ENCODE data around the gene GKN2. TPM values are rescaled to one million over a fixed set of nuclear protein-coding genes. Genes with fewer than 3 reads are reported as not detected.
"Not testable (repeated sequence)": the region's sequence is repeated elsewhere in the genome, so short reads cannot be mapped to it uniquely, and the experiment has no call there.

The GKN2 gene
- total RNA-seq, 1 experiment from 2014 or later, result not detected

DNA sequence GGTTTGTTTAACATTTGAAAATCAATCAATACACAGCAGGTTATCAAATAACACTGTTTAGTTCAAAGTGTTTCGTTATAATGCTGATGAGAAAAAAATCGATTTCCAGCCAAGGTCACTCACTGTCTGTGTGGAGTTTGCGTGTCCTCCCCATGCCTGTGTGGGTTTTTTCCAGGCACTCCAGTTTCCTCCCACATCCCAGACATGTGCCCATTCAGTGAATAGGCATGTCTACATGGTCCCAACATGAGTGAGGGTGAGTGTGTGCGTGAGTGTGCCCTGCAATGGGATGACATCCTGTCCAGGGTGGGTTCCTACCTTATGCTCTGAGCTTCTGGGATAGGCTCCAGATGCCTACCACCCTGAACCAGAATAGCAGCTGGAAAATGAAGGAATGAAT is 8.7 kb upstream of the GKN2 start:
- no peak for DNase-seq (ENCODE audit: low read depth)

DNA sequence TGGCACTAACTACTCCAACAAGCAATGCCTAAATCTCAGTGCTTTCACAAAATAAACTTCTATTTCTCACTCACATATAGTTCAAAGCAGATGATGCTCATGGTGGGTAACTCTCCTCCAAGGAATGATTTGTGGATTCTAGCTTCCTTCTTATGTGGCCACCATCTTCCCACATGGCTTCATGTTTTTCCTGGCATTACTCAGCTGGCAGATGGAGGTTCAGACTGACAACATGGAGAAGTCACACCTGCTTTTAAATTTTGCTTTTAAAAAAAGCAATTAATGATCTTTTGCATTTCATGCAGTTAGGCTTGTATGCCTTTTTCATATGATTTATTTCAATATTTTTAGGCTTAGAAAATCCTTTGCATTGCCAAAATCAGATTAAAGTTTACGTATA is 6.3 kb upstream of the GKN2 start:
- DNase-seq (ENCODE audit: low read depth), result no peak

DNA sequence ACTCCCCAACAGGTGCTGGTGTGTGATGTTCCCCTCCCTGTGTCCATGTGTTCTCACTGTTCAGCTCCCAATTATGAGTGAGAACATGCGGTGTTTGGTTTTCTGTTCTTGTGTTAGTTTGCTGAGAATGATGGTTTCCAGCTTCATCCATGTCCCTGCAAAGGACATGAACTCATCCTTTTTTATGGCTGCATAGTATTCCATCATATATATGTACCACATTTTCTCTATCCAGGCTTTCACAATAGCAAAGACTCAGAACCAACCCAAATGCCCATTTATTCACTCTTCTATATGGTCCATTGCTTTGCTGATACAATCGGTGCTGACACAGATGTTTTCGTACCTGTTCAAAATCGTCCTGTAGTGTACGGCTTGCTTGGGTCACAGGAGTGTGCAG is 2.7 kb upstream of the GKN2 start:
- not testable (repeated sequence) for DNase-seq (ENCODE audit: low read depth)

DNA sequence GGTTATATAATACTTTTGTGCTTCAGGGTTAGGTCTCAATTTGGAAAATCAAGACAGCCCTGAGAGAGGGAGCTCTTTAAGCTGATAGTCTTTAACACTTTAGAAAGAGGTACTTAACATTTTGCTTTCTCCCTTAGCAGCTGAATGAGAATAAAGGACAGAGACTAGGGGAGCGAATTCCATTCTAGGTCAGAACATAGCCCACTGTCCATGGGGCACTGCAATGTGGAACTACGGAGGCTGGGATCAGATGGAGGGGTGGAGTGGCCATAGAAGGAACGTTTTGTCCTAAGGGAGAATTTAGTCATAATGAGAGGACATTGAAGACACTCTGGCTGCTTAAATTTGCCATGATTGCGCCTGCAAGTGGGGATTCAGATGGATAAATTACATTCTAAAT is 794 bp downstream of the GKN2 start:
- DNase-seq (ENCODE audit: low read depth), result no peak

DNA sequence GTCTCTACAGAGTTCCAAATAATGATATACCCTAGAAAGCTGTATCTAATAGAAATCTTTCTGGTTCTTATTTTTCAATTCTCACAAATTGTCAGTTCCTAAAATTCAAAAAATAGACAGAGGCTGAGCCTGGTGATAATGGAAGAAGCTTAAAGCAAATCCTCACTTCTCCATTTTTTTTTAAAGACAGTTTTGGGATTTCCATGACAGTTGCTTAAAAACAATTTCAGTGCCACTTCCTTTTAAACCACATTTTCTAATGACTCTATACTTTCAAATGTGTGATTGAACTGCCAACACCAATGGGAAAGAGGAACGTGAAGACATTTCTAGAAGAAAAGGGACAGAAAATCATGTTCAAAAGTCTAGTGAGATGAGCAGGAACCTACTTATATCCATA is 4.0 kb downstream of the GKN2 start:
- DNase-seq (ENCODE audit: low read depth), result no peak

DNA sequence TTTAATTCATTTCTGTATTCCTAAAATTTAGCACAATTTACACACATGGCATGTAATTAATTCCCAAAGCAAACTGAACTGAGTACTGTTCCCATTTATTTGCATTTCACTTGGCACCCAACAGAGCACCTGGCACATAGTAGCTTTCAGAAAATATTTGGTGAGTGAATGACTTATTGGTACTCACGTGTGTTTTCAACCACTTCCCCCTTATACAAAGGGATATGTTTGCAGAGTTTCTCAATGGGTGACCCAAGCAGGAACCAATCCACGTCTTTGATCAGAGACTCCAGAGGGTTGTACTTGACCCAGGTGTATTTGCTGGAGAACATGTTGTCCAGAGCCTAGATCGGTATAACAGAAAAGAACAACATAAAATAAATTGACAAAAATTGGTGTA is 6.6 kb downstream of the GKN2 start:
- no peak for DNase-seq (ENCODE audit: low read depth)

DNA sequence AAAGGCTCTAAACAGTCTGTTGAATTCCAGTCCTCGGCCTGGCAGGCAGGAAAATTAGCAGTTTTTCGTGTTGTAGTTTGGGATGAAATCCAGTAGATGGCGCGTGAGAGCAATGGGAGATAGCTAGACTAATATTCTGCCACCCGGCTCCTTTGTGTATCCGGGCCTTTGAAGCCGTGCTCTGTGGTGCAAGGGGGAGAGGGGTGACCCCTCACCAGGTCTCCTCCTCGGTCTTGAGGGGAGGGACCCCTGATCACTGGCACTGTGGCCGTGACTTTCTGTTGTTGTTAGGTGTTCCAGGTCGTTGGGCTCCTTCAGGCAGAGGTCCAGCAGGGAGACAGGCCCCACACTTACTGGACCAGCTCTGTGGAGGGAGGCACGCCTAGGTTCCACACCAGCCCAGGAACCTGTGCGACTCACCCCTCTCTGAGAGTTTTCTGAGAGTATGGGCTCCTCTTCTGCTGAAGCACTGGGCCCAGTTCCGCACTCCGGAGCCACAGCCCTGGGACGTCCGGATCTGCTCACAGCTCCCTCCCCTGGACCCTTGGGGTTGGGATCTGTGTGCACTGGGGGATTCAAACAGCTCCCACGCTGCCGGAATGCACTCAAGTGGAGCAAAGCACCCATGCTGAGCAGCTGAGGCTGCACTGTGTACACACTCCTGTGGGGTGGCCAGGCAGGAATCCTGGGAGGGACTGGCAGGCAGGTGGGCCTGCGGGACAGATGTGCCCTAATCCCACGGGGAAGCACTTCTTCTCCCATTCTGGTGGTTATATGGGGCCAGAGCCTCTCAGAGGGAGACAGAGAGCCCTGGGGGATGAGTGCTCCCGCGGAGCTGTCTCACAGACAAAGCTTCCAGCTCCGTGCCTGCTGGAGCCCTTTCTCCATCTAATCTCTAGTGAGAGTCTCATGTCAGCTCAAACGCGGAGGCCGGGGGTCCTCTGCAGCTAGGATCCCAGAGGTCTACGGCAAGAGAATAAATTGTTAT is 8.8 kb downstream of the GKN2 start:
- peak; percentile 60 for DNase-seq (ENCODE audit: low read depth)

DNA sequence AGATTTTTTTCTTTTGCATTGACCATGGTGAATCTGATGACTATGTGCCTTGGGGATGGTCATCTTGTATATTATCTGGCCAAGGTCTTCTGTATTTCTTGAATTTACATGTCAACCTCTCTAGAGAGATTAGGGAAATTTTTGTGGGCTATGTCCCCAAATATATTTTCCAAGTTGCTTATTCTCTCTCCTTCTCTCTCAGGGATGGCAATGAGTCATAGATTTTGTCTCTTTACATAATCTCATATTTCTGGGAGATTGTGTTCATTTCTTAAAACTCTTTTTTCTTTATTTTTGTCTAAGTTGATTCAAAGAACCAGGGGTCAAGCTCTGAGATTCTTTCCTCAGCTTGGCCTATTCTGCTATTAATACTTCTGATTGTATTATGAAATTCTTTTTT is 9.9 kb downstream of the GKN2 start:
- no peak for DNase-seq (ENCODE audit: low read depth)

DNA sequence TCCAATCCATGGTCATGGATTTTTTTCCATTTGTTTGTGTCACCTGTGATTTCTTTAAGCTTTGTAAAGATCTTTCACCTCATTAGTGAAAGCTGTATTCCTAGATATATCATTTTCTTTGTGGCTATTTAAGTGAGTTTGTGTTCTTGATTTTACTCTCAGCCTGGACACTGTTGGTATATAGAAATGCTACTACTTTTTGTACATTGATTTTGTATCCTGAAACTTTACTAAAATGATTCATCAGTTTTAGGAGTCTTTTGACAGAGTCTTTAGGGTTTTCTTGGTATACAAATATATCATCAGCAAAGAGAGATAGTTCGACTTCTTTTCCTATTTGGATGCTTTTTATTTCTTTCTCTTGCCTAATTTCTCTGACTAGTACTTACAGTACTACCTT is 12.3 kb downstream of the GKN2 start:
- DNase-seq (ENCODE audit: low read depth), result no peak

DNA sequence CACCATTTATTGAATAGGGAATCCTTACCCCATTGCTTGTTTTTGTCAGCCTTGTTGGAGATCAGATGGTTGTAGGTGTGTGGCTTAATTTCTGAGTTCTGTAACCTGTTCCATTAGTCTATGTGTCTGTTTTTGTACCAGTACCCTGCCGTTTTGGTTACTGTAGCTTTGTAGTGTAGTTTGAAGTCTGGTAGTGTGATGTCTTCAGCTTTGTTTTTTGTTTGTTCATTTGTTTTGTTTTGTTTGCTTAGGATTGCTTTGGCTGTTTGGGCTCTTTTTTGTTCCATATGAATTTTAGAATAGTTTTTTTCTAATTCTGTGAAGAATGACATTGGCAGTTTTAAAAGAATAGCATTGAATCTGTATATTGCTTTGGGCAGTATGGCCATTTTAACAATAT is 12.7 kb downstream of the GKN2 start:
- no peak for DNase-seq (ENCODE audit: low read depth)

DNA sequence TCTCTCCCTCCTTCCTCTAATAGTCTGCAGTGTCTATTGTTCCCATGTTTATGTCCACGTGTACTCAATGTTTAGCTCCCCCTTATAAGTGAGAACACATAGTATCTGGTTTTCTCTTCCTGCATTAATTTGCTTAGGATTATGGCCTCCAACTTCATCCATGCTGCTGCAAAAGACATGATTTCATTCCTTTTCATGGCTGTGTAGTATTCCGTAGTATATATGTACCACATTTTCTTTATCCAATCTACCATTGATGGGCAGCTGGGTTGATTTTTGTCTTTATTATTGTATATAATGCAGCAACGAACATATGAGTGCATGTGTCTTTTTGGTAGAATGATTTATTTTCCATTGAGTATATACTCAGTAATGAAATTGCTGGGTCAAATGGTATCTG is 13.8 kb downstream of the GKN2 start:
- DNase-seq (ENCODE audit: low read depth), result no peak

DNA sequence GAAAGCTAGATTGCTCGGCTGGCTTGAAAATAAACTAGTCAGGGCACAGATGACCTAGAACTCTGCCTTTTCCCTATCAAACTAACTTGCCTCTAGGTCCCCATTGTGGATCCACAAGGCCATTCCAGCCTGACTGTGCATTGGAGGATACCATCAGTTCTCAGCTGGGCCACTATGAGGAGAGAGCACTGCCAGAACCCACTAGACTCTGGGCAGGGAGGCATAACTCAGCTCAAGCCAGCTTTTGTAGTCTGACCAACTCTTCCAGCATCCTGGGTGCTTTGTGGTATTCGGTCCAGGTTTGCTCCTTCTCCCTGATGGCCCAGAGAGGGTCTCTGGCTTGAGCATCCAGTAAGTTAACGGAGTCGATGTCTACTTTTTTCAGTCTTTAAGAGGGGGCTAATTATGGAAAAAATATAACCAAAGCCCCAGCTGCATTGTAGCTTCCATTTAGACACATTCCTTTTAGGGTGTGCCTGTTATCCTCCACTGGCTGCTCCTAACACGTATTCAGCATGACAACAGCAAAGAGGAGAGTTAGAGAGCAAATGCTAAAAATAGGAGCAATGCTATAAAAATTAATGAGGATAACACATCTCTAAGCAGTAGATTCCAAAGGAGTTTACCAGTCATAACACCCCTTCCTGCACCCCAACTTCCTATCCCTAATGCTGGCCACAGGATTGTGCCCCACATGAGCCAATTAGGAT is 15.2 kb downstream of the GKN2 start:
- DNase-seq (ENCODE audit: low read depth), result no peak

DNA sequence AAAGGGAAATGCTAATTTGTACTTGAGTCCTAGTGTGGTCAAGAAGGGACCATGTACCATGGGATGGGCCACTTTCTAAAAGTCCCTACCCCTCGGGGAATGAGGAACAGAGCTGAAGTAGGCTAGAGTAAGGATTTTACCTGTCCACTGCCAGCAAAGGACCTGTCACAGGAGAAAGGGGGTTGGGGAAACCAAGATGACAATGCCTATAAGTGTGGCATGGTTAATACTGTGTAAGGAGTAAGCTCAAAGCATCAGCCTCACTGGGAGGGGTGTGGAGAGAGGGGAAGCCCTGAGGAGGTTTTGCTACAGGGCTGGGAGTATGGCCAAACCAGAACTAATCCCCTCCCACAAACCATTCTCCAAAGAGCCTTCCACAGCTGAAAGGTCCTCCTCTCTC is 15.8 kb downstream of the GKN2 start:
- DNase-seq (ENCODE audit: low read depth), result peak; percentile 60

DNA sequence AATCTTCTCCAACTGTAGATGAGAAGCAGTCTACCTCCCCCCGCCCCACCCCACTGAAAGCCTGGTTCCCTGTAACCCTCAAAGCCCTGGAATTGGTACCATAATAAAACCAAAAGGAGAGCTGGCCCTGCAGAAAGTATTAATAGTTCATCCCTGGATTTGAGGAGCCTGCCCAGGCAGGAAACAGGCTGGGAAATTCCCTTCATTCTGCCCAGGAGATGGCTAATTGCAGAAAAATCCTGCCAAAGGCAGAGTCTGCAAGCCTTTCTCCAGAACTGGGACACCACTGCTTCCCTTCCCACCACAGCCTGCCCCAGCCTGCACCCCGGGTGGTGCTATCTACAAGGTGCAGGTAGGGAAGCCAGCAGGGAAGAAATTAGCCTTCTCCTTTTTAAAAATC is 16.3 kb downstream of the GKN2 start:
- peak; percentile 73 for DNase-seq (ENCODE audit: low read depth)

DNA sequence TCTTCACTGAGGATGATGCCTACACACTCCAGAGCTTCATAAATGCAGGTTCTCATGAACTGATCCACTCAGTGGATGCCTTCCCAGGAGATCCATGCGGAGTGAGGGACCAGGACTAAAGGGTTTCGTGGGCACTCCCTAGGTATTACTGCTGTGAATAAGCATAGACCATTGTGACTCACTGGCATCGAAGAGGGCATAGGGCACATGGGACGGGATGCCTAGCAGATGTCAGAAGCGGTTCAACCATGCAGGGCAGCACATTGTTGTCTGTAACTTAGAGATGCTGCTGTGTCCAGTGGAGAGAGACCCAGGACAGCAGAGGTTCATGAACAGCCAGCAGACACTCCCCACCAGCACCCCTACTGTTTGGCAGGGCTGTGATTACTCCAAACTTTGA is 17.2 kb downstream of the GKN2 start:
- peak; percentile 27 for DNase-seq (ENCODE audit: low read depth)

DNA sequence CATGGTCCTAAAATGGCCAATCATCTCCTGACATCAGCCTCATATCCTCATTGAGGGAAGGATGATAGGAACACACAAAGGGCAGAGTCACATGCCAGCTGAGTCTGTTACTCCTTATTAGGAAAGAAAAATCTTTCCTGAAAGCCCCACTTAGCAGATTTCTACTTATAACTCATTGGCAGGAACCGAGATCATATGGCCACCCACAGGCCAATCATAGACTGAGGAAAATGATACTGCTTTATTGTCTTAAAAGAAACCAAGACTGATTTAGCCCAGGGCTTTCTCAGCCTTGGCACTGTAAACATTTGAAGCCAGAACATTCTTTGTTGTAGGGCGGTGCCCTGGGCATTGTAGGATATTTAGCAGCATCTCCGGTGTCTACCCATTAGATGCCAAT is 18.7 kb downstream of the GKN2 start:
- DNase-seq (ENCODE audit: low read depth), result no peak

DNA sequence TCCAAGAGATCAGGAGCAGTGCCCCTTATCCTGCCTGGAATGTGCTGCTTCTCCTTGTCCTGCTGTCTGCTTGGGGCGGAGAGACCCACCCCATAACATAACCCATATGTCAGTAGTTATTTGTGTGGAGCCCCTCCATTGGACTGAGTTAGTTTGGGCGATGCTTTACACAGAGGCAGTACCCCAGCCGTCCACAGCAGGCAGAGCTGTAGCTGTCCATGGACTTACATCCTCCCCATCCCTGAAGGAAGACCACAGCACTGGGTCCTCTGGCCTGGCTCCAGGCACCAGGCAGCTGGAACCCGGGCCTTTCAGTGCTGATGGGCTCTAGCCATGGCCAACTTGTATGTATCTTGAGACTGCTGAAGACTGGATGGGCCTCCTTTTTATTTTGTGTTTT is 20.3 kb downstream of the GKN2 start:
- no peak for DNase-seq (ENCODE audit: low read depth)

DNA sequence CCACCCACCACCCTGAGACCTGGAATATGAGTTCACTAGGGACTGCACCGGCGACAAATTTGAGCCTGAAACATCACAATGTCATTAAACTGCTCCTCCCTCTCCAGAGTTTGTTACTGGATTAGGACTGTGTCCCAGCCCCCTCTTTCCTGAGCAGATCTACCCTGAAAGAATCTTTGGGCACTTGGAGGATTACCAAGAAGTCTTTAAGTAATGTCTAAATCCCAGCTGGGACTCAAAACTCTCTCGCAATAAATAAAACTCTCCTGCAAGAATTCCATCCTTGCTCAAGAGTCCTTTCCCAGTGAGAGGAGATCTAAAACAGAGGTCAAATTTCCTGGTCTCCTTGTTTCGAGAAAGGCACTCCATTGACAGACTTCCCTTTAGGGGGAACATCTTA is 20.9 kb downstream of the GKN2 start:
- no peak for DNase-seq (ENCODE audit: low read depth)

DNA sequence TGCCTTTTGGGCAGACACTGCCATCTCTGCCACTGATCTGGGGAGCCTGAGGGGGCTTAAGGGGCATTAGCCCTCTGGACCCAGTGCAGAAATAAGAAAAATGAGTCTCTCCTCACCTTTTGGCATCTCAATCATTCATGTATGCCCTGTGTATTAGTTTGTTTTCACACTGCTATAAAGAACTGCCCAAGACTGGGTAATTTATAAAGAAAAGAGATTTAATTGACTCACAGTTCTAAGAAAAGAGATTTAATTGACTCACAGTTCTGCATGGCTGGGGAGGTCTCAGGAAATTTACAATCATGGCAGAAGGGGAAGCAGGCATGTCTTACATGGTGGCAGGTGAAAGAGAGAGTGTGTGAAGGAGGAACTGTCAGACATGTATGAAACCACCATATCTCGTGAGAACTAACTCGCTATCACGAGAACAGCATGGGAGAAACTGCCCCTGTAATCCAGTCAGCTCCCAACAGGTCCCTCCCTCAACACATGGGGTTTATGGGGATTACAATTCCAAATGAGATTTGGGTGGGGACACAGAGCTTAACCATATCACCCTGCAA is 21.5 kb downstream of the GKN2 start:
- no peak for DNase-seq (ENCODE audit: low read depth)

DNA sequence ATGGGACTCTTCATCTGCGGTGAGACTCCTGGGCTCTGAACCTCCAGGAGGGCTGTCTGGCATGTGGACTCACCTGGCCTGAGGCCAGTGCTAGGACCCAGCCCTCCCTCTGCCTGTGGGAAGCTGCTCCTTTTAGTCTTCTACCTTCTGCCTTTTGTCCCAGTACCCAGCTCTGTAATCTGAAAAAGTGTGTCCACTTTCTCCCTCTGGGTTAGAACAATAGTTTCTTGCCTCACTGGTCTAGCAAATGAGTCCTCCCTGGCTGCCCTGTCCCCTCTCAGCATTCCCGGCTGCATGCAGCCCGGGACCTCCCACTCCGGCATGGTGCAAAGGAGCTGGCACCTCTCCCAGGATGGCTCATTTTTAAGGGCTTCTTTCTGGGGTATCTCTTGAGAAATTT is 25.9 kb downstream of the GKN2 start:
- peak; percentile 57 for DNase-seq (ENCODE audit: low read depth)

DNA sequence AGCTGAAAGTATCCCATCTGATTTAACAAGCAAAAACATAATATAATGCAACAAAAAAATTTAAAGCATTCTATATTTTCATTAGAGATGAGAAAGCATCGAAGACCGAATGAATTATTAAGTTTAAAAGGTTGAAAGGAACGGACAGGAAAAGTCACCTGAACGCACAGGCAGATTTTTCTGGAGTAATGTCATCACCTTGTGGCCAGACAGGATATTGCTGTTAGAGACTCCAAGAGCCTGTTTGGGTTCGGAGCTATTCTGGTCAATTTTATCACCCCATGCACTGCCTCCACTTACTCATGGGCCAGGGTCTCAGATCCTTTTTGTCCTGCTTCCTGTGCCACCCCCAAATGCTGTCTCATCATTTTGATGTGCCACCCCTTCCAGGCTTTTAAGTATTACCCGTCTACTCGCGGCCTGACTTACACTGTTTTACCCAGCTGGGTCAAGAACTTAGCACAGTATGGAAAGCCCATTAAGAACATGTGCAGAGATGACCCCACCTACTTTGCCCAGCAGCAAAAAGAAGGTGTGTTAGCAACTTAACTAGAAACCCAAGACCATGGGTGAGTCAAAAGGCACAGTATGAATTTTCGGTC is 27.3 kb downstream of the GKN2 start:
- peak; percentile 61 for DNase-seq (ENCODE audit: low read depth)

DNA sequence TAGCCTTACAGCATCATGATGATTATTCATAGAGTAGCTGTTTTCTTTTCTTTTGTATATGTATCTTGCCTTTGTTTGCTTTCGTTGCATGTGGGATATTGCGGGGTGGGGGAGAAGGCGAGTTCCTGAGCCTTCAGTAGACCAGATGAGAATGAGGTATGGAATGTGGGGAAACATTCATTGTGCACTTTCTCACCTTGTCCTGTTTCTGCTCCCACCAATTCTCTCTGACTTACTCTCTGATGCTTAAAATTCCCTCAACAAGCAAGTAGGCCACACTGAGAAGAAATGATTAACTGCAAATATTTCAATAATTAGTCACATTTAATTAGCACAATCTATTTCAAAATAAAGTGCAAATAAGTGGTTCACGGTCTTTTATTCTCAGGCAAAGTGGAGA is 31.0 kb downstream of the GKN2 start:
- DNase-seq (ENCODE audit: low read depth), result no peak
